HCT116 (cell line): Measurements from ENCODE around the gene IFRD2. TPM values are rescaled to one million over a fixed set of nuclear protein-coding genes. Genes with fewer than 3 reads are reported as not detected.

Experiments
- ATAC-seq: fragments of 200-7000 bp; cut with Tn5 transposase; 2 replicates; pipeline ENCODE4 v1.9.1; 2020; ENCODE audit warnings: mild to moderate bottlenecking, moderate library complexity
- BruUV-seq: library from RNA; stranded (reverse); fragments of 400-500 nt; replicated peaks from 2 replicates; lab custom pipeline; 2021; lab: Mats Ljungman, UMichigan
- CTCF ChIA-PET: fragments of 300-600 bp; sonication (Branson Sonifier 250); formaldehyde crosslinking; loops from one replicate; lab custom pipeline; 2021; ENCODE audit warnings: antibody characterized with exemption; lab: Charles Lee
- POLR2A ChIA-PET: fragments of 300-600, 350-600 bp; sonication (Branson Sonifier 250); formaldehyde crosslinking; loops from one replicate; lab custom pipeline; 2021; ENCODE audit warnings: antibody characterized with exemption; lab: Charles Lee
- RAD21 ChIA-PET, 2 experiments: fragments of 300-600 bp; sonication (Branson Sonifier 250); formaldehyde crosslinking; loops; one replicate each; lab custom pipeline; 2023; ENCODE audit warnings: low total read pairs in 2 of 2; ENCODE audit not compliant: uncharacterized antibody in 2 of 2, unreplicated experiment in 2 of 2, low non-redundant PET in 1 of 2; lab: Charles Lee
- DNase-seq: peaks from one replicate; pipeline ENCODE4 v3.0.0-alpha.2; 2010; ENCODE audit warnings: low read depth, low spot score
- H2AFZ ChIP-seq: fragments of 200-600 bp; shearing (Covaris generic), sonication (generic); 2 replicates; pipeline ENCODE4 v1.6.1; 2017; ENCODE audit warnings: low read depth, mixed run types, mixed read lengths, antibody characterized with exemption, low read length; ENCODE audit not compliant: poor library complexity, severe bottlenecking
- H3K27ac ChIP-seq: 2 replicates; pipeline ENCODE4 v1.5.1; 2012; ENCODE audit warnings: low read depth, low read length
- H3K27me3 ChIP-seq: fragments of 200-600 bp; sonication (generic); 2 replicates; pipeline ENCODE4 v1.6.1; 2016; ENCODE audit warnings: mixed run types, low read length, mixed read lengths; ENCODE audit not compliant: insufficient read depth
- H3K36me3 ChIP-seq, 2 experiments: fragments of 200-500 bp in 1 of 2; fragments of 200-600 bp in 1 of 2; sonication (Bioruptor generic) in 1 of 2; sonication (generic) in 1 of 2; 2 replicates each; pipeline versions ENCODE4 v1.5.1 to v1.6.1; 2014 to 2016; ENCODE audit warnings: low read length in 2 of 2, inconsistent platforms in 1 of 2, mixed read lengths in 1 of 2, mixed run types in 1 of 2; ENCODE audit not compliant: insufficient read depth in 2 of 2, control insufficient read depth in 1 of 2
- H3K4me1 ChIP-seq, 2 experiments: fragments of 200-600 bp in 1 of 2; sonication (generic) in 1 of 2; 2 replicates each; pipeline versions ENCODE4 v1.5.1 to v1.6.1; 2012 to 2017; ENCODE audit warnings: low read length in 2 of 2, inconsistent platforms in 1 of 2, mild to moderate bottlenecking in 1 of 2, mixed read lengths in 1 of 2, mixed run types in 1 of 2, moderate library complexity in 1 of 2; ENCODE audit not compliant: insufficient read depth in 2 of 2, control insufficient read depth in 1 of 2
- H3K4me2 ChIP-seq: fragments of 200-600 bp; sonication (generic); 2 replicates; pipeline ENCODE4 v1.6.1; 2017; ENCODE audit warnings: mixed run types, low read length, mixed read lengths
- H3K4me3 ChIP-seq, 2 experiments: fragments of 200-600 bp in 1 of 2; sonication (generic) in 1 of 2; replicated peaks in 1 of 2; 2 replicates each; pipeline ENCODE4 v1.5.1; 2011 to 2016; ENCODE audit warnings: low read length in 2 of 2, control low read depth in 1 of 2, low read depth in 1 of 2, mild to moderate bottlenecking in 1 of 2, mixed read lengths in 1 of 2, mixed run types in 1 of 2
- H3K79me2 ChIP-seq: fragments of 200-600 bp; sonication (generic); 2 replicates; pipeline ENCODE4 v1.6.1; 2017; ENCODE audit warnings: mild to moderate bottlenecking, mixed run types, low read length, moderate library complexity, mixed read lengths; ENCODE audit not compliant: insufficient read depth
- H3K9ac ChIP-seq: fragments of 200-600 bp; sonication (generic); 2 replicates; pipeline ENCODE4 v1.6.1; 2016; ENCODE audit warnings: low read length, mixed read lengths
- H3K9me2 ChIP-seq: fragments of 200-600 bp; sonication (generic), shearing (Covaris generic); 2 replicates; pipeline ENCODE4 v1.6.1; 2017; ENCODE audit warnings: mixed run types, mild to moderate bottlenecking, moderate library complexity; ENCODE audit not compliant: insufficient read depth
- H3K9me3 ChIP-seq, 2 experiments: fragments of 200-500 bp in 1 of 2; fragments of 200-600 bp in 1 of 2; sonication (Bioruptor generic) in 1 of 2; sonication (generic) in 1 of 2; 2 replicates each; pipeline ENCODE4 v1.6.1; 2014 to 2017; ENCODE audit warnings: low read length in 2 of 2, mixed read lengths in 2 of 2, inconsistent platforms in 1 of 2, low read depth in 1 of 2, mild to moderate bottlenecking in 1 of 2, mixed run types in 1 of 2, moderate library complexity in 1 of 2; ENCODE audit not compliant: control insufficient read depth in 1 of 2, insufficient read depth in 1 of 2
- H4K20me1 ChIP-seq: fragments of 200-600 bp; sonication (generic), shearing (Covaris generic); 2 replicates; pipeline ENCODE4 v1.6.1; 2017; ENCODE audit warnings: mixed run types, mild to moderate bottlenecking, moderate library complexity; ENCODE audit not compliant: insufficient read depth
- ATF3 ChIP-seq: IDR thresholded peaks from 2 replicates; pipeline ENCODE4 v1.6.1; 2012
- CBX3 ChIP-seq: IDR thresholded peaks from 2 replicates; pipeline ENCODE4 v1.6.1; 2012; ENCODE audit warnings: low read depth
- CEBPB ChIP-seq: IDR thresholded peaks from 2 replicates; pipeline ENCODE4 v1.6.1; 2012; ENCODE audit warnings: low read depth
- EGR1 ChIP-seq: IDR thresholded peaks from 2 replicates; pipeline ENCODE4 v1.6.1; 2012; ENCODE audit warnings: low read depth
- EZH2 ChIP-seq: fragments of 200-600 bp; sonication (generic); IDR thresholded peaks from 2 replicates; pipeline ENCODE4 v1.6.1; 2017; ENCODE audit warnings: antibody characterized with exemption, mixed run types
- EZH2phosphoT487 ChIP-seq: fragments of 200-600 bp; IDR thresholded peaks from 2 replicates; pipeline ENCODE4 v1.6.1; 2018; ENCODE audit warnings: antibody characterized with exemption, borderline replicate concordance
- FOSL1 ChIP-seq: IDR thresholded peaks from 2 replicates; pipeline ENCODE4 v1.6.1; 2012; ENCODE audit warnings: low read depth
- MAX ChIP-seq: IDR thresholded peaks from 2 replicates; pipeline ENCODE4 v1.6.1; 2012
- POLR2A ChIP-seq: IDR thresholded peaks from 2 replicates; pipeline ENCODE4 v1.7.0; 2011; ENCODE audit warnings: borderline replicate concordance; ENCODE audit not compliant: insufficient read depth, insufficient read length; ENCODE audit errors: extremely low read depth
- POLR2AphosphoS5 ChIP-seq: IDR thresholded peaks from 2 replicates; pipeline ENCODE4 v1.6.1; 2011; ENCODE audit warnings: mild to moderate bottlenecking, low read depth, low read length, moderate library complexity
- RAD21 ChIP-seq: IDR thresholded peaks from 2 replicates; pipeline ENCODE4 v1.6.1; 2012; ENCODE audit warnings: low read depth, mild to moderate bottlenecking
- SIN3A ChIP-seq: IDR thresholded peaks from 2 replicates; pipeline ENCODE4 v1.6.1; 2012; ENCODE audit warnings: low read depth
- SP1 ChIP-seq: IDR thresholded peaks from 2 replicates; pipeline ENCODE4 v1.6.1; 2012; ENCODE audit warnings: low read depth
- YY1 ChIP-seq: IDR thresholded peaks from 2 replicates; pipeline ENCODE4 v1.6.1; 2011; ENCODE audit warnings: low read length, low read depth, moderate library complexity, mild to moderate bottlenecking; ENCODE audit not compliant: insufficient replicate concordance; ENCODE audit errors: extremely low read depth
- ZFX ChIP-seq: fragments of 450-650 bp; IDR thresholded peaks from 2 replicates; pipeline ENCODE4 v1.6.1; 2017
- ZNF274 ChIP-seq: fragments of 200-500 bp; sonication (Bioruptor generic); IDR thresholded peaks from 2 replicates; pipeline ENCODE4 v1.6.1; 2014; ENCODE audit warnings: mild to moderate bottlenecking, low read depth, low read length, inconsistent platforms
- intact Hi-C: fragments of 100-400 bp; cut with micrococcal nuclease; formaldehyde crosslinking; loops from 2 replicates; pipeline ENCODE4 v1.10.0; 2022
- total RNA-seq: library from RNA; stranded (reverse); gene quantifications from one replicate; pipeline ENCODE4 v1.2.1, GENCODE V29; 2021; ENCODE audit not compliant: unreplicated experiment
- TF ChIP-seq, protein P1 (sequence below): IDR thresholded peaks from 2 replicates; pipeline ENCODE4 v1.6.1; 2012; ENCODE audit warnings: low read depth
- TF ChIP-seq, protein P2 (sequence below), 3 experiments: fragments of 200-600 bp in 1 of 3; sonication (generic) in 1 of 3; IDR thresholded peaks in 2 of 3; conservative IDR thresholded peaks in 1 of 3; 2 replicates each; pipeline ENCODE4 v1.5.1; 2012 to 2017; ENCODE audit warnings: low read depth in 2 of 3, low read length in 2 of 3, antibody characterized with exemption in 1 of 3, borderline replicate concordance in 1 of 3, control low read depth in 1 of 3, mild to moderate bottlenecking in 1 of 3, mixed read lengths in 1 of 3, mixed run types in 1 of 3, moderate library complexity in 1 of 3; ENCODE audit not compliant: insufficient read depth in 1 of 3

The IFRD2 gene
- total RNA-seq, 1 experiment from 2014 or later = 146 TPM

DNA sequence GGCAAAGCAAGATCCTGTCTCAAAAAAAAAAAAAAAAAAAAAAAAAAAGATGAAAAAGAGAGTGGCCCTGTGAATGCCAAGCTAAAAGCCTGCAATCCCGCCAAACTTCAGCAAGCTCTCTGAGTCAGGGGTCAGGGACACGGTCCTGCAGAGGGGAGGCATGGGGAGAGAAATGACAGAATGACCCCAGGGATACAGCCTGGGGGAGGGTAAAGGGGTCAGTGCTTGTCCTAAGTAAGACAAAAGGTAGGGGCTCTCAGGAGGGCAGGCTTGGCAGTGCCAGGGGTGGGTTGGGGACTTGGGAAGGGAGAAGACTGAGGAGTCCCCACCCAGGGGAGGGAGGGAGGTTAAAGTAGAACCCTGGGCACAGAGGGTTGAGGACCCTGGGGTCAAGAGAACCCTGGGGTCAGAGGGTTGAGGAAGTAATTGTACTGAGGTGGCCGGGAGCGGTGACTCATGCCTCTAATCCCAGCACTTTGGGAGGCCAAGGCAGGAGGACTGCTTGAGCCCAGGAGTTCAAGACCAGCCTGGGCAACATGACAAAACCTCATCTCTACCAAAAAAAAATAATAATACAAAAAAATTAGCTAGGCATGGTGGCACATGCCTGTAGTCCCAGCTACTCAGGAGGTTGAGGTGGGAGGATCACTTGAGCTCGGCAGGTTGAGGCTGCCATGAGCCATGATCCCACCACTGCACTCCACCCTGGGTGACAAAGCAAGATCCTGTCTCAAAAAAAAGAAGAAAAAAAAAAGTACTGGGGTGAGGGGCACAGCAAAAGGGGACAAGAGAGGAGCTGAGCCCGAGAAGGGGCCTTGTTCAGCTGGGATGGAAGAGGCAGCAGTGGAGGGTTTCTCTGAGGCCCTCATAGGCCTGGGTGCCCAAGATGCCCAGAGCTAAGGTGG lies 28.5 kb downstream of the IFRD2 start:
- Histone ChIP-seq H2AFZ (no peak overlapping the region), H3K36me3 (no peaks in the 10 kb centered on the region), H3K27me3 (no peaks in the 10 kb centered on the region), H4K20me1 (no peaks in the 10 kb centered on the region), H3K4me3 (peak overlapping the region; percentile 16 to 36), H3K4me1 (peaks cover 66 to 95% of the 10 kb centered on the region in 2 experiments), H3K79me2 (no peaks in the 10 kb centered on the region), H3K4me2 (peak overlapping the region; percentile 80), H3K27ac (peak overlapping the region; percentile 86), H3K9ac (peak overlapping the region; percentile 62), H3K9me3 (no peaks in the 10 kb centered on the region), H3K9me2 (no peaks in the 10 kb centered on the region)
- ATAC-seq = no peak
- intact Hi-C loops = no loop called here
- ChIA-PET RAD21 (no interaction called here), CTCF (interaction anchor here (0.6 to 2.9 kb wide), 6 partner anchors 17 to 84 kb away, joined by 3 to 23 read pairs (median 6); partner anchors contain the start of gene HYAL1), POLR2A (interaction anchor here (0.9 to 2.5 kb wide), 5 partner anchors 16 to 35 kb away, joined by 3 to 9 read pairs (median 4); partner anchors contain the start of genes GNAI2, HYAL3, LSMEM2 and NAA80)
- TF ChIP-seq CBX3 = no peak
- no peak for TF ChIP-seq CEBPB
- TF ChIP-seq SP1 = no peak
- TF ChIP-seq ATF3 = no peak
- TF ChIP-seq MAX = no peak
- TF ChIP-seq EZH2phosphoT487 = no peak
- TF ChIP-seq EZH2 = no peak
- TF ChIP-seq ZNF274 = no peak
- no peak for TF ChIP-seq POLR2AphosphoS5
- TF ChIP-seq ZFX = no peak
- TF ChIP-seq POLR2A = no peak
- TF ChIP-seq YY1 = no peak
- no peak for TF ChIP-seq EGR1
- TF ChIP-seq, protein P1, sequence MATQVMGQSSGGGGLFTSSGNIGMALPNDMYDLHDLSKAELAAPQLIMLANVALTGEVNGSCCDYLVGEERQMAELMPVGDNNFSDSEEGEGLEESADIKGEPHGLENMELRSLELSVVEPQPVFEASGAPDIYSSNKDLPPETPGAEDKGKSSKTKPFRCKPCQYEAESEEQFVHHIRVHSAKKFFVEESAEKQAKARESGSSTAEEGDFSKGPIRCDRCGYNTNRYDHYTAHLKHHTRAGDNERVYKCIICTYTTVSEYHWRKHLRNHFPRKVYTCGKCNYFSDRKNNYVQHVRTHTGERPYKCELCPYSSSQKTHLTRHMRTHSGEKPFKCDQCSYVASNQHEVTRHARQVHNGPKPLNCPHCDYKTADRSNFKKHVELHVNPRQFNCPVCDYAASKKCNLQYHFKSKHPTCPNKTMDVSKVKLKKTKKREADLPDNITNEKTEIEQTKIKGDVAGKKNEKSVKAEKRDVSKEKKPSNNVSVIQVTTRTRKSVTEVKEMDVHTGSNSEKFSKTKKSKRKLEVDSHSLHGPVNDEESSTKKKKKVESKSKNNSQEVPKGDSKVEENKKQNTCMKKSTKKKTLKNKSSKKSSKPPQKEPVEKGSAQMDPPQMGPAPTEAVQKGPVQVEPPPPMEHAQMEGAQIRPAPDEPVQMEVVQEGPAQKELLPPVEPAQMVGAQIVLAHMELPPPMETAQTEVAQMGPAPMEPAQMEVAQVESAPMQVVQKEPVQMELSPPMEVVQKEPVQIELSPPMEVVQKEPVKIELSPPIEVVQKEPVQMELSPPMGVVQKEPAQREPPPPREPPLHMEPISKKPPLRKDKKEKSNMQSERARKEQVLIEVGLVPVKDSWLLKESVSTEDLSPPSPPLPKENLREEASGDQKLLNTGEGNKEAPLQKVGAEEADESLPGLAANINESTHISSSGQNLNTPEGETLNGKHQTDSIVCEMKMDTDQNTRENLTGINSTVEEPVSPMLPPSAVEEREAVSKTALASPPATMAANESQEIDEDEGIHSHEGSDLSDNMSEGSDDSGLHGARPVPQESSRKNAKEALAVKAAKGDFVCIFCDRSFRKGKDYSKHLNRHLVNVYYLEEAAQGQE = no peak
- no peak for TF ChIP-seq RAD21
- no peak for TF ChIP-seq FOSL1
- TF ChIP-seq SIN3A = no peak
- TF ChIP-seq, protein P2, sequence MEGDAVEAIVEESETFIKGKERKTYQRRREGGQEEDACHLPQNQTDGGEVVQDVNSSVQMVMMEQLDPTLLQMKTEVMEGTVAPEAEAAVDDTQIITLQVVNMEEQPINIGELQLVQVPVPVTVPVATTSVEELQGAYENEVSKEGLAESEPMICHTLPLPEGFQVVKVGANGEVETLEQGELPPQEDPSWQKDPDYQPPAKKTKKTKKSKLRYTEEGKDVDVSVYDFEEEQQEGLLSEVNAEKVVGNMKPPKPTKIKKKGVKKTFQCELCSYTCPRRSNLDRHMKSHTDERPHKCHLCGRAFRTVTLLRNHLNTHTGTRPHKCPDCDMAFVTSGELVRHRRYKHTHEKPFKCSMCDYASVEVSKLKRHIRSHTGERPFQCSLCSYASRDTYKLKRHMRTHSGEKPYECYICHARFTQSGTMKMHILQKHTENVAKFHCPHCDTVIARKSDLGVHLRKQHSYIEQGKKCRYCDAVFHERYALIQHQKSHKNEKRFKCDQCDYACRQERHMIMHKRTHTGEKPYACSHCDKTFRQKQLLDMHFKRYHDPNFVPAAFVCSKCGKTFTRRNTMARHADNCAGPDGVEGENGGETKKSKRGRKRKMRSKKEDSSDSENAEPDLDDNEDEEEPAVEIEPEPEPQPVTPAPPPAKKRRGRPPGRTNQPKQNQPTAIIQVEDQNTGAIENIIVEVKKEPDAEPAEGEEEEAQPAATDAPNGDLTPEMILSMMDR (IDR thresholded peaks at IDR 0.05 in 2 of 3, conservative IDR thresholded peaks at IDR 0.05 in 1 of 3; ENCODE audit: borderline replicate concordance in 1 of 3, insufficient read depth in 1 of 3, low read depth in 2 of 3, low read length in 2 of 3) = no peak
- DNase-seq = no peak
- BruUV-seq = no TSS peak
